ENCODE data around the gene TMEM127. TPM values are rescaled to one million over a fixed set of nuclear protein-coding genes. Genes with fewer than 3 reads are reported as not detected.
"Not testable (repeated sequence)": the region's sequence is repeated elsewhere in the genome, so short reads cannot be mapped to it uniquely, and the experiment has no call there.

Gene TMEM127
- total and polyA plus RNA-seq, 3 donors from 2014 or later: 25.0 to 32.1 (median 29.2) TPM

- H3K4me1 ChIP-seq: no peaks in the 10 kb centered on the region
- TF ChIP-seq POLR2A (IDR thresholded peaks at IDR 0.05) (no peak), CTCF (IDR thresholded peaks at IDR 0.05) (no peak)
- H3K36me3 ChIP-seq (ENCODE audit: low read depth, missing control alignments): no peaks in the 10 kb centered on the region
- H3K27ac ChIP-seq: no peak overlapping the region
- intact Hi-C loops (cut with DNase I; ENCODE audit: low total_unique reads): no loop called here
- WGBS, 2 donors: 68 to 80% methylated on average over 5 of the region's 5 CpGs
- no peaks in the 10 kb centered on the region for H3K9me3 ChIP-seq
- H3K4me3 ChIP-seq: no peak overlapping the region
- no peaks in the 10 kb centered on the region for H3K27me3 ChIP-seq
- no peak for DNase-seq
Observed at GRCh38 chr2:96296925-96297324, 31.1 kb upstream of the TMEM127 start.

- H3K4me3 ChIP-seq; H3K27ac ChIP-seq; DNase-seq; intact Hi-C loops (cut with DNase I; ENCODE audit: low total_unique reads); H3K27me3 ChIP-seq; H3K36me3 ChIP-seq (ENCODE audit: low read depth, missing control alignments); H3K4me1 ChIP-seq; H3K9me3 ChIP-seq: not testable (repeated sequence)
- WGBS, 2 donors: 92 to 94% methylated on average over 8 of the region's 8 CpGs
Observed at GRCh38 chr2:96294271-96294670, 28.5 kb upstream of the TMEM127 start.

- no peaks in the 10 kb centered on the region for H3K9me3 ChIP-seq
- no peaks in the 10 kb centered on the region for H3K27me3 ChIP-seq
- H3K4me3 ChIP-seq: no peak overlapping the region
- TF ChIP-seq CTCF (IDR thresholded peaks at IDR 0.05) (no peak), POLR2A (IDR thresholded peaks at IDR 0.05) (no peak)
- no peaks in the 10 kb centered on the region for H3K4me1 ChIP-seq
- intact Hi-C loops (cut with DNase I; ENCODE audit: low total_unique reads): no loop called here
- no peak overlapping the region for H3K27ac ChIP-seq
- no peak for DNase-seq
- no peaks in the 10 kb centered on the region for H3K36me3 ChIP-seq (ENCODE audit: low read depth, missing control alignments)
- 82 to 89% methylated on average over 3 to 5 of the region's 5 CpGs for WGBS, 2 donors
Observed at GRCh38 chr2:96291751-96292150, 26.0 kb upstream of the TMEM127 start.

- no peaks in the 10 kb centered on the region for H3K9me3 ChIP-seq
- no peaks in the 10 kb centered on the region for H3K27me3 ChIP-seq
- H3K27ac ChIP-seq: no peak overlapping the region
- WGBS, 2 donors: 80 to 88% methylated on average over 6 of the region's 6 CpGs
- H3K4me1 ChIP-seq: no peaks in the 10 kb centered on the region
- no peak for DNase-seq
- no peak overlapping the region for H3K4me3 ChIP-seq
- intact Hi-C loops (cut with DNase I; ENCODE audit: low total_unique reads): no loop called here
- H3K36me3 ChIP-seq (ENCODE audit: low read depth, missing control alignments): no peaks in the 10 kb centered on the region
- TF ChIP-seq CTCF (IDR thresholded peaks at IDR 0.05) (no peak), POLR2A (IDR thresholded peaks at IDR 0.05) (no peak)
Observed at GRCh38 chr2:96287273-96287856, 21.6 kb upstream of the TMEM127 start.

- WGBS, 2 donors: 87 to 93% methylated on average over 20 to 21 of the region's 21 CpGs
Observed at GRCh38 chr2:96276787-96277499, 11.1 kb upstream of the TMEM127 start.

More at GRCh38 chr2:96276787-96277499, 11.1 kb upstream of the TMEM127 start:
- no peak for DNase-seq
- H3K4me3 ChIP-seq: no peak overlapping the region
- H3K27ac ChIP-seq: no peak overlapping the region
- no peaks in the 10 kb centered on the region for H3K27me3 ChIP-seq
- TF ChIP-seq CTCF (IDR thresholded peaks at IDR 0.05) (no peak), POLR2A (IDR thresholded peaks at IDR 0.05) (no peak)
- H3K36me3 ChIP-seq (ENCODE audit: low read depth, missing control alignments): peaks cover 4% of the 10 kb centered on the region
- H3K9me3 ChIP-seq: no peaks in the 10 kb centered on the region
- intact Hi-C loops (cut with DNase I; ENCODE audit: low total_unique reads): no loop called here
- H3K4me1 ChIP-seq: peaks cover 8% of the 10 kb centered on the region
